ENCODE results near the gene MTO1.
A peak's percentile ranks its signal among the peaks of the same experiment; 100 is the strongest.
"Not testable (repeated sequence)": the region's sequence is repeated elsewhere in the genome, so short reads cannot be mapped to it uniquely, and the experiment has no call there.

Gene MTO1

DNA sequence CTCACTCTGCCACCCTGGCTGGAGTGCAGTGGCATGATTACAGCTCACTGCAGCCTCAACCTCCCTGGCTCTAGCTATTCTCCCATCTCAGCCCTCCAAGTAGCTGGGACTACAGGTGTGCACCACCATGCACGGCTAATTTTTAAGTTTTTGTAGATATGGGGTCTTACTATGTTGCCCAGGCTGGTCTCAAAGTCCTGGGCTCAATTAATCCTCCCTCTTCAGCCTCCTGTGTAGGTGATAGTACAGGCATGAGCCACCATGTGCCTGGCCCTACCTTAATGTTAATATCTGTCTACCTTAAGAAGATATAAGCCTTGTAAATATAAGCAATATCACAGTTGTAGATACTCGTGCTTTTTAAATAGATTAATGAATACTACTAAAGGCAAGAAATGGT lies 42.6 kb downstream of the MTO1 start:
- no peak for DNase-seq

- DNase-seq = no peak
These were observed 43.6 kb downstream of the MTO1 start for GRCh38 chr6:73505142-73505541.

- not testable (repeated sequence) for DNase-seq
These were observed 44.2 kb downstream of the MTO1 start for GRCh38 chr6:73505705-73506104.

DNA sequence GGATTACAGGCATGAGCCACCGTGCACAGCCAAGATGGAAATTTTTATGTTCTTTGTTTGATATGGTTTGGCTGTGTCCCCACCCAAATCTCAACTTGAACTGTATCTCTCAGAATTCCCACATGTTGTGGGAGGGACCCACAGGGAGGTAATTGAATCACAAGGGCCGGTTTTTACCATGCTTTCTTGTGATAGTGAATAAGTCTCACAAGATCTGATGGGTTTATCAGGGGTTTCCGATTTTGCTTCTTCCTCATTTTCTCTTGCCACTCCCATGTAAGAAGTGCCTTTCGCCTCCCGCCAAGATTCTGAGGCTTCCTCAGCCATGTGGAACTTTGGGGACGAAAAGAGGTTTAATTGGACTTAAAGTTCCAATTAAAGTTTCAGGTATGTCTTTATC lies 44.7 kb downstream of the MTO1 start:
- no peak for DNase-seq

DNA sequence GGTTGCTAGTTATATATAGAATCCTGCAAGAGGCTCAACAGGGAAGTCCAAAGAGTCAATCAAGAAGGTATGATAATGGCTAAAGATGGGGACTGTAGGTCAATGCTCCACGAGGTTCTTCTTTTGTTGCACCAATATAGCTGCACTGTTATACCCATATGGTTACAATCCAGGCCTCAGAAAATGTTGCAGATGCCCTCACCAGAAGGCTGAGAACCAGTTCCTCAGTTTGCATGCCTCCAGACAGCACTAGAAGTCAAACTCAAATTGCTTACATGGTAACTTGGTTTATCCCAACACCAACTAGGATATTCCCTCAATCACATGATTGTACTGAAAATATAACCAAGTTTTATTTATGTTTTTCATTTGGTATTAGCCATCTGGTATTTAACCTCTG lies 47.2 kb downstream of the MTO1 start:
- DNase-seq = no peak

GRCh38 chr6:73509851-73510250 lies 48.3 kb downstream of the MTO1 start:
- DNase-seq = no peak

GRCh38 chr6:73511796-73512195 lies 50.3 kb downstream of the MTO1 start:
- DNase-seq = no peak

DNA sequence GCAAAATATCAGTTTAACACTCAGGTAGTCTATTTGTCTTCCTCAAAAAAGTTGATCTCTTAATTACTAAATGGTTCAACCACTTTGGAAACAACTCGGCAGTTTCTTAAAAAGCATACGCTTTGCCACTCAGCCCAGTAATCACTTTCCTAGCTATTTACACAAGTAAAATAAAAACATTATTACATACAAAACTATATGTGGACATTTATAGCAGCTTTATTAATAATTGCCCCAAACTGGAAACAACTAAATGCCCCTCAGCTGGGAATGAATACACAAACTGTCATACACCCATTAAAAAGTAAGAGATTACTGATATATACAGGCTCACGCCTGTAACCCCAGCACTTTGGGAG lies 51.9 kb downstream of the MTO1 start:
- DNase-seq = no peak

GRCh38 chr6:73514746-73515110 lies 53.2 kb downstream of the MTO1 start:
- DNase-seq = peak; percentile 61

GRCh38 chr6:73515204-73515655 lies 53.7 kb downstream of the MTO1 start:
- DNase-seq = peak; percentile 55

- DNase-seq = no peak
These were observed 55.3 kb downstream of the MTO1 start for GRCh38 chr6:73516514-73517489.

DNA sequence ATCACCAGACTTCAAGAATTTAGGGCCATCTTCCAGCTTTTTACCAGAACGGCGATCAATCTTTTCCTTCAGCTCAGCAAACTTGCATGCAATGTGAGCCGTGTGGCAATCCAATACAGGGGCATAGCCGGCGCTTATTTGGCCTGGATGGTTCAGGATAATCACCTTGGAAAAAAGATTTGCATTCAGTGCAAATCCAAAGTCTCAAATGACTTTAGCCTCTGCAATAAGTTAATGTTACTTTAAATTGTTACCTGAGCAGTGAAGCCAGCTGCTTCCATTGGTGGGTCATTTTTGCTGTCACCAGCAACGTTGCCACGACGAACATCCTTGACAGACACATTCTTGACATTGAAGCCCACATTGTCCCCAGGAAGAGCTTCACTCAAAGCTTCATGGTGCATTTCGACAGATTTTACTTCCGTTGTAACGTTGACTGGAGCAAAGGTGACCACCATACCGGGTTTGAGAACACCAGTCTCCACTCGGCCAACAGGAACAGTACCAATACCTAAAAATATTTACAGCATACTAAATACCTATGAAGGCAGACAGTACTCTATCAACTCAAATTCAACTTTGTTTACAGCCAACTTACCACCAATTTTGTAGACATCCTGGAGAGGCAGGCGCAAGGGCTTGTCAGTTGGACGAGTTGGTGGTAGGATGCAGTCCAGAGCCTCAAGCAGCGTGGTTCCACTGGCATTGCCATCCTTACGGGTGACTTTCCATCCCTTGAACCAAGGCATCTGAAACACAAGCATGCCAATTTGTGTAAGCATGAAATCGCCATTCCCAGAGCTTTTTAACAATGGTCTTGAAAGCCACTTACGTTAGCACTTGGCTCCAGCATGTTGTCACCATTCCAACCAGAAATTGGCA lies 56.8 kb downstream of the MTO1 start:
- DNase-seq = not testable (repeated sequence)

GRCh38 chr6:73518982-73519881 lies 57.7 kb downstream of the MTO1 start:
- not testable (repeated sequence) for DNase-seq

- peak; percentile 81 for DNase-seq
These were observed 58.6 kb downstream of the MTO1 start for GRCh38 chr6:73519926-73520687.

DNA sequence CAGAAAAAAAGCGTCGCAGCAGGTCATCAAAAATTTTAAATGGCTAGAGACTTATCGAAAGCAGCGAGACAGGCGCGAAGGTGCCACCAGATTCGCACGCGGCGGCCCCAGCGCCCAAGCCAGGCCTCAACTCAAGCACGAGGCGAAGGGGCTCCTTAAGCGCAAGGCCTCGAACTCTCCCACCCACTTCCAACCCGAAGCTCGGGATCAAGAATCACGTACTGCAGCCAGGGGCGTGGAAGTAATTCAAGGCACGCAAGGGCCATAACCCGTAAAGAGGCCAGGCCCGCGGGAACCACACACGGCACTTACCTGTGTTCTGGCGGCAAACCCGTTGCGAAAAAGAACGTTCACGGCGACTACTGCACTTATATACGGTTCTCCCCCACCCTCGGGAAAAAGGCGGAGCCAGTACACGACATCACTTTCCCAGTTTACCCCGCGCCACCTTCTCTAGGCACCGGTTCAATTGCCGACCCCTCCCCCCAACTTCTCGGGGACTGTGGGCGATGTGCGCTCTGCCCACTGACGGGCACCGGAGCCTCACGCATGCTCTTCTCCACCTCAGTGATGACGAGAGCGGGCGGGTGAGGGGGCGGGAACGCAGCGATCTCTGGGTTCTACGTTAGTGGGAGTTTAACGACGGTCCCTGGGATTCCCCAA lies 59.3 kb downstream of the MTO1 start, which contains the start of gene EEF1A1:
TSS of gene EEF1A1 (minus strand) at position 345 of the 663 bp plus-strand sequence. CDS start 1,006 bp downstream, outside the sequence.
- DNase-seq = peak; percentile 100

GRCh38 chr6:73521351-73521985 lies 59.9 kb downstream of the MTO1 start:
- DNase-seq = no peak

DNA sequence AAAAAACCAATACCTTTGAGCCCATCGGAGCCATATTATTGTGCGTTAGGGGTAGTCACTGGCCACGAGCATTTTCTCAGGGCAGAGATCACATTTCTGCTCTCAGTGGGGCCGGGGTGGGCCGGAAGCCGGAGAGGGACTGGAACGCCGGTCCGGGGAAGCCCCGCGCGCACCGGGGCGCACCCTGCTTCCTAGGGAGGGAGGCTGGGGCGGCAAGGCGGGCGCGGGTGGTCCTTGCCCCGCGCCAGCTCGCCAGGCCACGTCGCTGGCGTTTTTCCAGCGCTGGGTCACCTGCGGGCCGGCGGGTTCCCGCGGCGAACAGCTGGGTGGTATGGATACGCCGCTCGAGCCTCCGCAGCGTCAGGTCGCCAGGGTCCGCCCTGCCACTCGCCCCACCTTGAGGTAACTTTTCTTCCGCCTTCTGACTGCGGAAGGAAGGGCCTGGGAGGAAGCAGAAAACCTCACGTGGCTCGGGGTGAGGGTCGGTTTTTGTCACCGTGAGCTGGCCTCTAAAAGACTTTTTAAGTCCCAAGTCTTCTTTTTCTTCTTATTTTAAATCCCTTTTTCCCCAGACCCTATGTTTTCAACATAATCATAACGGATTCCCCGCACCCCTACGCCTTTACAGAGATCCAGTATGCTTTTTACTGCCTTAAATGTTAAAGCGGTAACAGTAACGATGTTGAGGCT lies 62.0 kb downstream of the MTO1 start:
- peak; percentile 92 for DNase-seq

GRCh38 chr6:73525546-73526330 lies 64.2 kb downstream of the MTO1 start:
- DNase-seq = no peak

DNA sequence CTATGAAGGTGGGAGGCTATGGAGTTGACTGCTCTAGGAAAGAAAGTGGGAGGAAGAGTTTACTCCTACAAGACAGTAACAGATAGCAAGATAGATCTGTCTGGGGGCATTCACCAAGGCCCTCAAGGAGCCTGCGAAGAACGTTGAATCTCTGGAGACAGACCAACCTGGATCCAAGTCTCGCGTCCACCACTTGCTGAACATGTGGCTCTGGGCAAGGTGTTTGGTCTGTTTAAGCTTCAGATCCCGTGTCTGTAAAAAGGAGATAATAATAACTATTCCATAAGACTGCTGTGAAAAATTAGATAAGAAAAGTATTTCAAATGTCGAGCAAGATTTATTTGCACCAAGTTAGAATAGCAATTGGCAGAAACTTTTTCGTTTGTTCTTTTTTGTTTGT lies 67.4 kb downstream of the MTO1 start:
- peak; percentile 78 for DNase-seq
